ENCODE results near the gene SFXN3. TPM values are rescaled to one million over a fixed set of nuclear protein-coding genes. Genes with fewer than 3 reads are reported as not detected.
A peak's percentile ranks its signal among the peaks of the same experiment; 100 is the strongest.

SFXN3 gene
- total RNA-seq, 1 experiment from 2014 or later: 52.4 TPM

- peak overlapping the region; percentile 40 for H3K4me3 ChIP-seq
- H3K27me3 ChIP-seq (replicated peaks): no peaks in the 10 kb centered on the region
- no peaks in the 10 kb centered on the region for H3K9me3 ChIP-seq (replicated peaks)
- peak; percentile 97 to 98 for DNase-seq (ENCODE audit: low read depth in 1 of 2, low spot score in 2 of 2)
- peaks cover 17% of the 10 kb centered on the region for H3K4me1 ChIP-seq (replicated peaks)
- peak overlapping the region; percentile 76 for H3K27ac ChIP-seq
- peaks cover 19% of the 10 kb centered on the region for H3K36me3 ChIP-seq
Measured at GRCh38 chr10:101042667-101043362, 11.8 kb downstream of the SFXN3 start.

GRCh38 chr10:101043363-101043707 lies 12.3 kb downstream of the SFXN3 start:
- DNase-seq (ENCODE audit: low read depth in 1 of 2, low spot score in 2 of 2): no peak
- peaks cover 14% of the 10 kb centered on the region for H3K36me3 ChIP-seq
- H3K9me3 ChIP-seq (replicated peaks): no peaks in the 10 kb centered on the region
- H3K4me1 ChIP-seq (replicated peaks): peaks cover 17% of the 10 kb centered on the region
- peak overlapping the region; percentile 40 for H3K4me3 ChIP-seq
- peak overlapping the region; percentile 76 for H3K27ac ChIP-seq
- H3K27me3 ChIP-seq (replicated peaks): no peaks in the 10 kb centered on the region

GRCh38 chr10:101044117-101044516 lies 13.1 kb downstream of the SFXN3 start:
- no peak for DNase-seq (ENCODE audit: low read depth in 1 of 2, low spot score in 2 of 2)
- no peak overlapping the region for H3K27ac ChIP-seq

GRCh38 chr10:101046332-101047238 lies 15.6 kb downstream of the SFXN3 start:
- Histone ChIP-seq H3K27ac (no peak overlapping the region), H3K4me1 (replicated peaks) (peaks cover 22% of the 10 kb centered on the region), H3K4me3 (no peak overlapping the region), H3K9me3 (replicated peaks) (no peaks in the 10 kb centered on the region), H3K36me3 (no peaks in the 10 kb centered on the region), H3K27me3 (replicated peaks) (no peaks in the 10 kb centered on the region)
- DNase-seq (ENCODE audit: low read depth in 1 of 2, low spot score in 2 of 2): no peak

More at GRCh38 chr10:101044117-101044516, 13.1 kb downstream of the SFXN3 start:
- H3K9me3 ChIP-seq (replicated peaks): no peaks in the 10 kb centered on the region
- no peaks in the 10 kb centered on the region for H3K27me3 ChIP-seq (replicated peaks)
- H3K36me3 ChIP-seq: peaks cover 8% of the 10 kb centered on the region
- peaks cover 17% of the 10 kb centered on the region for H3K4me1 ChIP-seq (replicated peaks)
- no peak overlapping the region for H3K4me3 ChIP-seq

GRCh38 chr10:101047268-101047667 lies 16.2 kb downstream of the SFXN3 start:
- Histone ChIP-seq H3K9me3 (replicated peaks) (no peaks in the 10 kb centered on the region), H3K4me1 (replicated peaks) (peaks cover 26% of the 10 kb centered on the region), H3K36me3 (no peaks in the 10 kb centered on the region), H3K27ac (no peak overlapping the region), H3K27me3 (replicated peaks) (no peaks in the 10 kb centered on the region), H3K4me3 (no peak overlapping the region)
- no peak for DNase-seq (ENCODE audit: low read depth in 1 of 2, low spot score in 2 of 2)

GRCh38 chr10:101047961-101048892 lies 17.2 kb downstream of the SFXN3 start:
- Histone ChIP-seq H3K4me3 (no peak overlapping the region), H3K27me3 (replicated peaks) (no peaks in the 10 kb centered on the region), H3K27ac (no peak overlapping the region), H3K4me1 (replicated peaks) (peaks cover 25% of the 10 kb centered on the region), H3K9me3 (replicated peaks) (no peaks in the 10 kb centered on the region), H3K36me3 (no peaks in the 10 kb centered on the region)
- no peak for DNase-seq (ENCODE audit: low read depth in 1 of 2, low spot score in 2 of 2)

GRCh38 chr10:101050208-101051069 lies 19.4 kb downstream of the SFXN3 start:
- no peaks in the 10 kb centered on the region for H3K36me3 ChIP-seq
- H3K27ac ChIP-seq: no peak overlapping the region
- DNase-seq (ENCODE audit: low read depth in 1 of 2, low spot score in 2 of 2): peak; percentile 34 to 67
- H3K27me3 ChIP-seq (replicated peaks): no peaks in the 10 kb centered on the region
- H3K4me3 ChIP-seq: no peak overlapping the region
- H3K9me3 ChIP-seq (replicated peaks): no peaks in the 10 kb centered on the region
- H3K4me1 ChIP-seq (replicated peaks): peaks cover 20% of the 10 kb centered on the region

GRCh38 chr10:101052285-101052684 lies 21.3 kb downstream of the SFXN3 start:
- DNase-seq (ENCODE audit: low read depth in 1 of 2, low spot score in 2 of 2): no peak
- Histone ChIP-seq H3K27ac (no peak overlapping the region), H3K27me3 (replicated peaks) (no peaks in the 10 kb centered on the region), H3K4me3 (no peak overlapping the region), H3K9me3 (replicated peaks) (no peaks in the 10 kb centered on the region), H3K4me1 (replicated peaks) (peaks cover 20% of the 10 kb centered on the region), H3K36me3 (no peaks in the 10 kb centered on the region)

- no peak for DNase-seq (ENCODE audit: low read depth in 1 of 2, low spot score in 2 of 2)
- H3K27ac ChIP-seq: no peak overlapping the region
- H3K36me3 ChIP-seq: no peaks in the 10 kb centered on the region
- H3K27me3 ChIP-seq (replicated peaks): no peaks in the 10 kb centered on the region
- no peaks in the 10 kb centered on the region for H3K9me3 ChIP-seq (replicated peaks)
- H3K4me3 ChIP-seq: no peak overlapping the region
- H3K4me1 ChIP-seq (replicated peaks): peaks cover 20% of the 10 kb centered on the region
Measured at GRCh38 chr10:101053516-101053915, 22.5 kb downstream of the SFXN3 start.

- H3K4me1 ChIP-seq (replicated peaks): peaks cover 22% of the 10 kb centered on the region
- no peak for DNase-seq (ENCODE audit: low read depth in 1 of 2, low spot score in 2 of 2)
- no peak overlapping the region for H3K27ac ChIP-seq
- H3K36me3 ChIP-seq: no peaks in the 10 kb centered on the region; the same call in 1 of the 2 replicates
- H3K27me3 ChIP-seq (replicated peaks): no peaks in the 10 kb centered on the region
- no peak overlapping the region for H3K4me3 ChIP-seq
- H3K9me3 ChIP-seq (replicated peaks): no peaks in the 10 kb centered on the region
Measured at GRCh38 chr10:101054351-101054750, 23.3 kb downstream of the SFXN3 start.

GRCh38 chr10:101054876-101055275 lies 23.8 kb downstream of the SFXN3 start:
- no peak for DNase-seq (ENCODE audit: low read depth in 1 of 2, low spot score in 2 of 2)
- no peak overlapping the region for H3K4me3 ChIP-seq
- H3K4me1 ChIP-seq (replicated peaks): peaks cover 27% of the 10 kb centered on the region
- H3K36me3 ChIP-seq: no peaks in the 10 kb centered on the region; the same call in 1 of the 2 replicates
- H3K27ac ChIP-seq: no peak overlapping the region
- H3K9me3 ChIP-seq (replicated peaks): no peaks in the 10 kb centered on the region
- H3K27me3 ChIP-seq (replicated peaks): no peaks in the 10 kb centered on the region

- DNase-seq (ENCODE audit: low read depth in 1 of 2, low spot score in 2 of 2): no peak
- peaks cover 23% of the 10 kb centered on the region for H3K4me1 ChIP-seq (replicated peaks)
- no peaks in the 10 kb centered on the region; the same call in 1 of the 2 replicates for H3K36me3 ChIP-seq
- no peak overlapping the region for H3K4me3 ChIP-seq
- H3K27ac ChIP-seq: no peak overlapping the region
- H3K9me3 ChIP-seq (replicated peaks): no peaks in the 10 kb centered on the region
- H3K27me3 ChIP-seq (replicated peaks): no peaks in the 10 kb centered on the region
Measured at GRCh38 chr10:101055411-101055810, 24.4 kb downstream of the SFXN3 start.

Measured in SJSA1 (cell line).